Glutamatergic neuron (in vitro differentiated cells): ENCODE data around the gene RLF. TPM values are rescaled to one million over a fixed set of nuclear protein-coding genes. Genes with fewer than 3 reads are reported as not detected.

Experiments used
- DNase-seq: peaks from one replicate; pipeline ENCODE4 v3.0.0; 2022
- H3K27ac Mint-ChIP-seq: one replicate; pipeline ENCODE4 v1.8.0; 2020; ENCODE audit warnings: mild to moderate bottlenecking, mixed read lengths, inconsistent platforms; ENCODE audit not compliant: unreplicated experiment
- H3K27me3 Mint-ChIP-seq: one replicate; pipeline ENCODE4 v1.8.0; 2020; ENCODE audit warnings: mild to moderate bottlenecking, moderate library complexity, mixed read lengths, inconsistent platforms; ENCODE audit not compliant: unreplicated experiment
- H3K36me3 Mint-ChIP-seq: one replicate; pipeline ENCODE4 v1.8.0; 2020; ENCODE audit warnings: mild to moderate bottlenecking, mixed read lengths, inconsistent platforms; ENCODE audit not compliant: unreplicated experiment
- H3K4me1 Mint-ChIP-seq: one replicate; pipeline ENCODE4 v1.8.0; 2020; ENCODE audit warnings: mild to moderate bottlenecking, low read depth, mixed read lengths, inconsistent platforms; ENCODE audit not compliant: unreplicated experiment
- H3K4me3 Mint-ChIP-seq: one replicate; pipeline ENCODE4 v1.8.0; 2020; ENCODE audit warnings: mild to moderate bottlenecking, mixed read lengths, inconsistent platforms; ENCODE audit not compliant: unreplicated experiment
- H3K9me3 Mint-ChIP-seq: one replicate; pipeline ENCODE4 v1.8.0; 2020; ENCODE audit warnings: mild to moderate bottlenecking, moderate library complexity, mixed read lengths, inconsistent platforms; ENCODE audit not compliant: unreplicated experiment
- total RNA-seq: library from RNA; stranded (reverse); fragmentation: NEBNext Ultra II Directional; extraction: Animal tissue kit (Norgen Biotek cat#: 25700); gene quantifications from one replicate; pipeline ENCODE4 v1.2.1, GENCODE V29; 2021; ENCODE audit not compliant: unreplicated experiment
- TF ChIP-seq, protein P1 (sequence below): fragments of 200-600 bp; sonication (generic); IDR thresholded peaks from one replicate; pipeline ENCODE4 v1.5.0; 2021; ENCODE audit not compliant: partially characterized antibody, unreplicated experiment

Gene RLF
- total RNA-seq, 1 donor from 2014 or later, result 15.0 TPM

DNA sequence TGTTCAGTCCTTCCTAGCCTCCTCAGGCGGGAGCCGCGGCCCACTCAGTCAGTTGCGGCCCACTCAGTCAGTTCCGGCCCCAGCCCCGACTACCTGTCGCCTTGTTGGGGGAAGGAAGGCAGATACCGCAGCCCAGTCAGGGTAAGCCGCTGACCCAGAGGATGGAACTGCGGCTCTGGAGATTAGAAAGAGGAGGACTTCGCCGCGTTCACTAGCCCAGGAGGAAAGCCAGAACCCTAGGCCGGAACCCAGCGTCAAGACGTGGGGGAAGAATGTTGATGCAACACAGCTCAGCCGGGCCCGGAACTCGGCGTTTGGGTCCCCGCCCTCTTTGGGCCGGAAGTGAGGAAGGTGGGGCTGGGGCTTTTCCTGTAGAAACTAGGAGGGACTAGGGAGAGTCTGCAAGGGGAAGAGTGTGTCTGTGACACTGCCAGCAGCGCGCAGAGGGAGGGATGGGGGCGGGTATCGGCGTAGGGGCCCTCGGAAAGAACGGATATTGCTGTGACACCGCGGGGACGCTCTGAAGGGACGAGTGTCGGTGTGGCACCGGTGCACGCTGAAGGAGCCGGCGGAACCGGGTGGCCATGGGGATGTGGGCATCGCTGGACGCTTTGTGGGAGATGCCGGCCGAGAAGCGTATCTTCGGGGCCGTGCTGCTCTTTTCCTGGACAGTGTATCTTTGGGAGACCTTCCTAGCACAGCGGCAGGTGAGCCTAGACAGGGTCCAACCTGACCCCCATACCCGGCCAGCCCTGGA, 96.7 kb downstream of the RLF start, which contains the start of gene ZMPSTE24:
ZMPSTE24 (plus strand) TSS at position 549 of the 757 bp plus-strand sequence; CDS start at position 585, 36 bp downstream.
- DNase-seq, result peak; percentile 93
- Mint-ChIP-seq H3K27ac (peak within 1 kb of the TSS; percentile 98), H3K9me3 (peaks cover 9% of the 10 kb centered on the region), H3K36me3 (no peaks in the 10 kb centered on the region), H3K4me3 (peak within 1 kb of the TSS; percentile 97), H3K4me1 (peaks cover 4% of the 10 kb centered on the region), H3K27me3 (peaks cover 9% of the 10 kb centered on the region)
- TF ChIP-seq, protein P1, sequence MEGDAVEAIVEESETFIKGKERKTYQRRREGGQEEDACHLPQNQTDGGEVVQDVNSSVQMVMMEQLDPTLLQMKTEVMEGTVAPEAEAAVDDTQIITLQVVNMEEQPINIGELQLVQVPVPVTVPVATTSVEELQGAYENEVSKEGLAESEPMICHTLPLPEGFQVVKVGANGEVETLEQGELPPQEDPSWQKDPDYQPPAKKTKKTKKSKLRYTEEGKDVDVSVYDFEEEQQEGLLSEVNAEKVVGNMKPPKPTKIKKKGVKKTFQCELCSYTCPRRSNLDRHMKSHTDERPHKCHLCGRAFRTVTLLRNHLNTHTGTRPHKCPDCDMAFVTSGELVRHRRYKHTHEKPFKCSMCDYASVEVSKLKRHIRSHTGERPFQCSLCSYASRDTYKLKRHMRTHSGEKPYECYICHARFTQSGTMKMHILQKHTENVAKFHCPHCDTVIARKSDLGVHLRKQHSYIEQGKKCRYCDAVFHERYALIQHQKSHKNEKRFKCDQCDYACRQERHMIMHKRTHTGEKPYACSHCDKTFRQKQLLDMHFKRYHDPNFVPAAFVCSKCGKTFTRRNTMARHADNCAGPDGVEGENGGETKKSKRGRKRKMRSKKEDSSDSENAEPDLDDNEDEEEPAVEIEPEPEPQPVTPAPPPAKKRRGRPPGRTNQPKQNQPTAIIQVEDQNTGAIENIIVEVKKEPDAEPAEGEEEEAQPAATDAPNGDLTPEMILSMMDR, result no peak

DNA sequence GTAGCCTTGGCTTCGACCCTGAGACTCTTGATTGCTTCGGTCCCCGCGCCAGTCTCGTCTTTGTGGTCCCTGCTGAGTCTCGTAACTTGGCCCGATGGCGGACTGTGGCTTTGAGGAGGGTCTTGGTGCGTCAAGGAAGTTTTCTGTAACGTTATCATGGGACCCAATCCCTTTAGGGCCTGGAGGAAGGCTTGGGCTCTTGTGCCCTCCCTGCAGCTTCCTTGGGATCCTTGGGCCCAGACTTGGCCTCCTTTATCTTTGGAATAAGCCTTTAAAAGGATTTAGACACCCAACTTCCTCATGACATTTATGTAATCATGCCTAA, 97.2 kb downstream of the RLF start:
- H3K36me3 Mint-ChIP-seq, result no peaks in the 10 kb centered on the region
- H3K9me3 Mint-ChIP-seq, result peaks cover 9% of the 10 kb centered on the region
- H3K4me3 Mint-ChIP-seq, result peak overlapping the region; percentile 97
- H3K27ac Mint-ChIP-seq, result peak overlapping the region; percentile 98
- H3K4me1 Mint-ChIP-seq, result peaks cover 4% of the 10 kb centered on the region
- DNase-seq, result no peak
- peaks cover 9% of the 10 kb centered on the region for H3K27me3 Mint-ChIP-seq
- TF ChIP-seq, protein P1, result no peak

DNA sequence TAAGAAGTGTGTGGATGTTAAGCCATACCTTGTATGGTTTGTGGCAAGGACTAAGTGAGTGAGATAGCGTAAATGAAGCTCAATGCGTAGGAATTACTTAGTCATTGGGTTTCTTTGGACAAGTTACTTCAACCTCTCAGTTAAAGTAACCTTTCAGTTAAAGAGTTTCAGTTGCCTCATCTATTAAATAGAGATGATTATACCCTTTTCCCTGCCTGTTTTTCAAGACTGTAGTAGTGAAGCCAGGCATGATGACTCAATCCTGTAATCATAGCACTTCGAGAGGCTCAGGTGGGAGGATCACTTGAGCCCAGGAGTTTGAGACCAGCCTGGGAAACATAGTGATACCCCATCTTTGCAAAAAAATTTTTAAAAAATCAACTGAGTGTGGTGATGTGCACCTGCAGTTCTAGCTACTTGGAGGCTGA, 103.2 kb downstream of the RLF start:
- peaks cover 2% of the 10 kb centered on the region for H3K9me3 Mint-ChIP-seq
- no peak for DNase-seq
- TF ChIP-seq, protein P1, result no peak
- peaks cover 1% of the 10 kb centered on the region for H3K27me3 Mint-ChIP-seq
- no peak overlapping the region for H3K4me3 Mint-ChIP-seq
- H3K27ac Mint-ChIP-seq, result no peak overlapping the region
- no peaks in the 10 kb centered on the region for H3K36me3 Mint-ChIP-seq
- H3K4me1 Mint-ChIP-seq, result peaks cover 6% of the 10 kb centered on the region

DNA sequence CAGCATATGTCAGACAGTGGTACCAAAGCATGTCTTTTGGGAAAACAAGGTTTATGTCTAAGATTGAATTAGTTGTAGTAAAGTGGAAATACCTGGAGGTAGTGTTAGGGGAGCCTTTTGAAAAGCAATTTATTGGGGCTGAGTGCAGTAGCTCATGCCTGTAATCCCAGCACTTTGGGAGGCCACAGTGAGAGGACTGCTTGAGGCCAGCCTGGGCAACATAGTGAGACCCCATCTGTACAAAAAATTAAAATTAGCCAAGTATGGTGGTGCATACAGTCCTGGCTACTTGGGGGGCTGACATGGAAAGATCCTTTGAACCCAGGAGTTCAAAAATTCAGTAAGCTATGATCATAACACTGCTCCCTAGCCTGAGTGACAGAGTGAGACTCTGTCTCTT, 104.1 kb downstream of the RLF start:
- peaks cover 1% of the 10 kb centered on the region for H3K4me1 Mint-ChIP-seq
- no peaks in the 10 kb centered on the region for H3K36me3 Mint-ChIP-seq
- TF ChIP-seq, protein P1, result no peak
- no peak overlapping the region for H3K27ac Mint-ChIP-seq
- no peak overlapping the region for H3K4me3 Mint-ChIP-seq
- no peak for DNase-seq
- H3K27me3 Mint-ChIP-seq, result peaks cover 1% of the 10 kb centered on the region
- peaks cover 2% of the 10 kb centered on the region for H3K9me3 Mint-ChIP-seq

DNA sequence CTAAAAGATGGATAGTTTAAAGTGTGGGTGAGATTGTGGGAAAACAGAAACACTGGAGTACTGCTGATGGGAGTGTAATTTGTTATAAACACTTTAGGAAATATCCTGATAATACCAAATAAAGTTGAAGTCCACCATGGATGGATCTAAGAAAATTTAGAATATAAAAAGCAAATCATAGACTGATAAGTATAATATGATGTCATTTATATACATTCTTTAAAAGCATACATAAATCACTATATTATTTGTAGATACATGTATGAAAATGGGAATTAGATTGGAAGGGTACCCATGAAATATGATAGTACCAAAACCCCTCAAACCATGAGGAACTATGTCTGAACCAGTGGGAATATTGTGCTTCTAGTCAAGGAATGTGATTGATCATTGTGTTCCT, 104.7 kb downstream of the RLF start:
- no peak overlapping the region for H3K4me3 Mint-ChIP-seq
- H3K36me3 Mint-ChIP-seq, result no peaks in the 10 kb centered on the region
- peaks cover 2% of the 10 kb centered on the region for H3K9me3 Mint-ChIP-seq
- no peak for DNase-seq
- H3K27ac Mint-ChIP-seq, result no peak overlapping the region
- TF ChIP-seq, protein P1, result no peak
- H3K27me3 Mint-ChIP-seq, result peaks cover 1% of the 10 kb centered on the region
- peaks cover 1% of the 10 kb centered on the region for H3K4me1 Mint-ChIP-seq
